ENCODE measurements around the gene ZBTB20.

GRCh38 chr3:114442246-114442645, 704.8 kb downstream of the ZBTB20 start:
- TF ChIP-seq CTCF (IDR thresholded peaks at IDR 0.05) (no peak), POLR2A (IDR thresholded peaks at IDR 0.05) (no peak)
